Gastrocnemius medialis (tissue), 4 donors: Measurements from ENCODE around the gene UNC5B. TPM values are rescaled to one million over a fixed set of nuclear protein-coding genes. Genes with fewer than 3 reads are reported as not detected.

Experiments
- ATAC-seq, 2 donors: fragments of 150-250 bp; one replicate each; pipeline ENCODE4 v1.9.1; 2016
- DNase-seq, 2 donors: peaks; one replicate each; pipeline ENCODE4 v3.0.0-alpha.2; 2019
- H3K27ac ChIP-seq, 4 donors: fragments of 200-600 bp; sonication (generic); 1 replicate in 1 of 4; 2 replicates in 3 of 4; pipeline ENCODE4 v1.5.1; 2016 to 2018; ENCODE audit warnings: mild to moderate bottlenecking in 2 of 4, moderate library complexity in 1 of 4
- H3K27me3 ChIP-seq, 3 donors: fragments of 200-600 bp; sonication (generic) in 2 of 3; 1 replicate in 1 of 3; 2 replicates in 2 of 3; pipeline versions ENCODE4 v1.5.1 to v1.6.0; 2016 to 2019; ENCODE audit warnings: mild to moderate bottlenecking in 1 of 3, moderate library complexity in 1 of 3
- H3K36me3 ChIP-seq, 2 donors: fragments of 200-600 bp; sonication (generic) in 1 of 2; one replicate each; pipeline ENCODE4 v1.5.1; 2017 to 2018
- H3K4me1 ChIP-seq, 2 donors: fragments of 200-600 bp; sonication (generic) in 1 of 2; one replicate each; pipeline ENCODE4 v1.5.1; 2016 to 2017; ENCODE audit warnings: mild to moderate bottlenecking in 2 of 2
- H3K4me3 ChIP-seq, 4 donors: fragments of 200-600 bp; sonication (generic) in 3 of 4; 1 replicate in 1 of 4; 2 replicates in 3 of 4; pipeline ENCODE4 v1.5.1; 2016 to 2019; ENCODE audit warnings: mild to moderate bottlenecking in 2 of 4
- H3K9me3 ChIP-seq, 3 donors: fragments of 200-600 bp; sonication (generic) in 2 of 3; 1 replicate in 1 of 3; 2 replicates in 2 of 3; pipeline ENCODE4 v1.5.1; 2016 to 2019
- POLR2A ChIP-seq, 2 donors: fragments of 450-650 bp; IDR thresholded peaks; one replicate each; pipeline ENCODE4 v1.6.1; 2017; ENCODE audit warnings: antibody characterized with exemption in 2 of 2, mild to moderate bottlenecking in 2 of 2, moderate library complexity in 2 of 2
- in situ Hi-C, 4 donors: fragments of 200-750 bp; cut with MboI; loops; one replicate each; pipeline versions ENCODE4 v1.15.0 to v1.8.0; 2017; ENCODE audit warnings: low sequenced_read_pairs in 4 of 4
- intact Hi-C: fragments of 100-400 bp; cut with DNase I; formaldehyde crosslinking; loops from one replicate; pipeline ENCODE4 v1.15.1; 2023; ENCODE audit warnings: low total_unique reads
- total RNA-seq, 4 donors: library from RNA; depleted of rRNA; stranded (reverse); fragments of >200 nt; gene quantifications; one replicate each; pipeline versions ENCODE4 v1.1.0 to v1.2.3, GENCODE V29; 2016
- TF ChIP-seq, protein P1 (sequence below), 5 experiments: fragments of 450-650 bp in 3 of 5; fragments of 200-600 bp in 2 of 5; sonication (generic) in 2 of 5; IDR thresholded peaks in 4 of 5; conservative IDR thresholded peaks in 1 of 5; 1 replicate in 4 of 5; 2 replicates in 1 of 5; pipeline ENCODE4 v1.5.1; 2016 to 2019; ENCODE audit warnings: antibody characterized with exemption in 5 of 5, mild to moderate bottlenecking in 3 of 5, moderate library complexity in 3 of 5

UNC5B gene
- total RNA-seq, 4 donors from 2014 or later = 0.65 to 1.2 (median 0.90) TPM

DNA sequence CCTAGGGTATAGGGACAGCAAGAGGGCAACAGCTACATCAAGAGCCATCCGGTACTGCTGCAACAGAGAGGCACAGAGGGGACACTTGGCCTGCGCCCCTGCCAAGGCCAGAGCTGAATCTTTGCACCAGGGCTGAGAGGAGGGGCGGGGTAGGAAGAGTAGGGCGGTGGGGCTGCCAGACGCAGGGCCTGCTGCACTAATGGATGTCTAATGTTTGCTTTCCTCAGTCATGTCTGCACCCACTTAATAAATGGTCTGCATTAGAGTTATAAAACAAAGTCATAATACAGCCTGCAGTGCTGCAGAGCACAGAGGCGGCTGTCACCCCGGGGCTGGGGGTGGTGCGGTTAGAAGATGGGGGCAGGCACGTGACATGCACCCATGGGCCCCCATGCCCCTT is 64.5 kb downstream of the UNC5B start:
- TF ChIP-seq POLR2A (IDR thresholded peaks at IDR 0.05) = no peak
- TF ChIP-seq, protein P1, sequence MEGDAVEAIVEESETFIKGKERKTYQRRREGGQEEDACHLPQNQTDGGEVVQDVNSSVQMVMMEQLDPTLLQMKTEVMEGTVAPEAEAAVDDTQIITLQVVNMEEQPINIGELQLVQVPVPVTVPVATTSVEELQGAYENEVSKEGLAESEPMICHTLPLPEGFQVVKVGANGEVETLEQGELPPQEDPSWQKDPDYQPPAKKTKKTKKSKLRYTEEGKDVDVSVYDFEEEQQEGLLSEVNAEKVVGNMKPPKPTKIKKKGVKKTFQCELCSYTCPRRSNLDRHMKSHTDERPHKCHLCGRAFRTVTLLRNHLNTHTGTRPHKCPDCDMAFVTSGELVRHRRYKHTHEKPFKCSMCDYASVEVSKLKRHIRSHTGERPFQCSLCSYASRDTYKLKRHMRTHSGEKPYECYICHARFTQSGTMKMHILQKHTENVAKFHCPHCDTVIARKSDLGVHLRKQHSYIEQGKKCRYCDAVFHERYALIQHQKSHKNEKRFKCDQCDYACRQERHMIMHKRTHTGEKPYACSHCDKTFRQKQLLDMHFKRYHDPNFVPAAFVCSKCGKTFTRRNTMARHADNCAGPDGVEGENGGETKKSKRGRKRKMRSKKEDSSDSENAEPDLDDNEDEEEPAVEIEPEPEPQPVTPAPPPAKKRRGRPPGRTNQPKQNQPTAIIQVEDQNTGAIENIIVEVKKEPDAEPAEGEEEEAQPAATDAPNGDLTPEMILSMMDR (IDR thresholded peaks at IDR 0.05 in 4 of 5, conservative IDR thresholded peaks at IDR 0.05 in 1 of 5) = no peak
- Histone ChIP-seq H3K27ac (no peak overlapping the region), H3K9me3 (no peaks in the 10 kb centered on the region), H3K4me3 (no peak overlapping the region), H3K27me3 (no peaks in the 10 kb centered on the region), H3K36me3 (no peaks in the 10 kb centered on the region), H3K4me1 (no peaks in the 10 kb centered on the region)
- ATAC-seq (no peak), DNase-seq (no peak)
- intact Hi-C loops (no loop called here), in situ Hi-C loops (no loop called here)

DNA sequence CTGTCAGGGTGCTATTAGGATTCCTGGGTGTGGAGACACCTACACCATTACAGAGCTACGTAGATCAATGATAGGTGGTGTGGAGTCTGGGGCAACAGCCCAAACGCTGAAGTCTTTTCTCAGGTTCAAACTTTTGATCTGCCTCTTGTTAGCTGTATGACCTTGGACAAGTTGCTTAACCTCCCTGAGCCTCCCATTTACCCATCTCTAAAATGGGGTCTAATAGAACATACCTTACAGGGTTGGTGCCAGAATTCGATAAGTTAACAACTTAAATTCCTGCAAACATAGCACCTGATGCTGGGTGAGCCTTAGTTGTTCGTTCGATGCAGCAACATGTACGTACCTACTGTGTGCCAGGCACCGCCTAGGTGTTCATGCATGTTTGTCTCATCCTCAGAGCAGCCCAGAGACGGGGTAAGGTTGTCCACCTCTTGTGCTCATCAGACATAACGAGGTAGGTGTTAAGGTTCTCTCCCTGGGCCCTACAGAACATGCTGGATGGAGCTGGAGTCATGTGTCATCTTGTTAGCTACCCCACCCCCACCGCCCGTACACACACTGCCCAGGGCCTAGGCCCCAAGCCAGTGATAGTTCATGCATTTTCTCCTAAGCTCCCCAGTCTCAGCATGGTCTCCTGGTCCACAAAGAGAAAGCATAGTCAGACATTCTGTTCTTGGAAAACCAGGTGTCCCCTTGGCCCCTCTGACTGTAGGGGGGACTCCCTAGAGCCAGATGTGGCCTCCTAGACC is 65.7 kb downstream of the UNC5B start:
- ATAC-seq (no peak), DNase-seq (no peak)
- H3K9me3 ChIP-seq = no peaks in the 10 kb centered on the region
- in situ Hi-C loops (no loop called here), intact Hi-C loops (no loop called here)
- H3K4me3 ChIP-seq = no peak overlapping the region
- no peaks in the 10 kb centered on the region for H3K27me3 ChIP-seq
- no peaks in the 10 kb centered on the region for H3K4me1 ChIP-seq
- TF ChIP-seq, protein P1 (IDR thresholded peaks at IDR 0.05 in 4 of 5, conservative IDR thresholded peaks at IDR 0.05 in 1 of 5) = no peak
- no peak for TF ChIP-seq POLR2A (IDR thresholded peaks at IDR 0.05)
- no peaks in the 10 kb centered on the region for H3K36me3 ChIP-seq
- H3K27ac ChIP-seq = no peak overlapping the region

DNA sequence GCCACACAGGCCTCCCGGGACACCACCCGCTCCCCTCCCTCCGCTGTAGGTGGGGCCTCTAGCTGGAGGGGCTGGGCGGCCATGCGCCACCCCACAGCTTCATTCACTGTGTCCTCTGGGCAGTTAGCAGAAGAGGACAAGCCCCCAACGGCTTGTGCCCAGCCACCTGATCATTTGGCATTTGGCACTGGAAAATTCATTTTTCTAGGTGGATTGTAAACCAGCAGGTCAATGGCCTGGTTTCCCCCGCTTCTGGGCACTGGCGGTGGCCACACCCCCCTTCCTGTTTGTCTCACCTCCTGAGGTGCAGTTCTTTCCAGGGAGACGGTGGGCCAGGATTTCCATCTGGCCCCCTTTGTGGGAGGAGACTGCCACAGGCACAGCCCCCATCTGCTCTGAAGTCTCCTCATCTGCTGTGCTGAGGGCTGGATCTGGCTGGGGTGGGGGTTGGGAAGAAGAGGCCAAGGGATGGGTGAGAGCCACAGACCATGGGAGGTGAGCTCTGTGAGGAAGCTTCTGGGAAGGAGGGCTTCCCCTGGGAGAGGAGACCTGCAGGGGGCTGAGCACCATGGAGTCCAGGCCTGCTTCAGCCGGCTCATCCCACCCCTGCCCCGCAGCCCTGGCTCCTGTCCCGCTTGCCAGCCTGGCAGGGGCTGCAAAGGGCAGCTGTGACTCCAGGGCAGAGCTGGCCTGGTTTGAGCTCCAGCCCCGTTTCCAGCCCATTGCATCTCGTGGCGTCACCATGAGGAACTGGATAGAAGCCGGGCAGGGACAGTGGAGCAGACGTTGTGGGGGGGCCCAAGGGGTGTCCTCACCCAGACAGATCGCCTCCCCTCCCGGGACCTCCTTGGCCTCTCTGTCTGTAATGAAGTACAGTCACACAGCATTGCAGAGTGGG is 66.6 kb downstream of the UNC5B start:
- TF ChIP-seq, protein P1 (IDR thresholded peaks at IDR 0.05 in 4 of 5, conservative IDR thresholded peaks at IDR 0.05 in 1 of 5) = no peak
- TF ChIP-seq POLR2A (IDR thresholded peaks at IDR 0.05) = no peak
- DNase-seq (no peak), ATAC-seq (no peak)
- intact Hi-C loops = no loop called here
- H3K4me3 ChIP-seq = no peak overlapping the region
- H3K36me3 ChIP-seq = no peaks in the 10 kb centered on the region
- H3K27ac ChIP-seq = no peak overlapping the region
- in situ Hi-C loops = no loop called here
- H3K4me1 ChIP-seq = no peaks in the 10 kb centered on the region
- no peaks in the 10 kb centered on the region for H3K9me3 ChIP-seq
- H3K27me3 ChIP-seq = no peaks in the 10 kb centered on the region

DNA sequence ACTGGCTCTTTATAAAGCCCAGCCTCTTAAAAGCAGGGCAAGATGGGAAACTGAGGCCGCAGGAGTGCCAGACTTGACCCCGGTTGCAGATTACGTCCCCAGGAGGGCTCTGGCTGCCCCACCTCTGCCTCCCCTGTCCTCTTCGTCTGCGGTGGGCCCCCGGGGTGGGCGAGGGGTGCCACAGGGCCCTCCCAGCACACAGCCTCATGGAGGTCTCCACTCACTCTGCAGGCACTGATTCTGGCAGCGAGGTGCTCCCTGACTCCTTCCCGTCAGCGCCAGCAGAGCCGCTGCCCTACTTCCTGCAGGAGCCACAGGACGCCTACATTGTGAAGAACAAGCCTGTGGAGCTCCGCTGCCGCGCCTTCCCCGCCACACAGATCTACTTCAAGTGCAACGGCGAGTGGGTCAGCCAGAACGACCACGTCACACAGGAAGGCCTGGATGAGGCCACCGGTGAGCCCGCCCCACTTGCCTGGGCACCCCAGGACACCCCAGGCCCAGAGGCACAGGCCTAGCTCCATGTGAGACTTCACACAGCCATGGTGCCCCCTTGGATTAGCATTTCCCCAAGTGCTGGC is 67.3 kb downstream of the UNC5B start:
- no peak overlapping the region for H3K4me3 ChIP-seq
- H3K4me1 ChIP-seq = no peaks in the 10 kb centered on the region
- in situ Hi-C loops (loop anchor here in 3 of 4 donors (10.0 kb wide), 3 partner anchors 75 to 355 kb away; no protein-coding TSS in a partner anchor), intact Hi-C loops (no loop called here)
- H3K36me3 ChIP-seq = no peaks in the 10 kb centered on the region
- DNase-seq (no peak), ATAC-seq (no peak)
- H3K27me3 ChIP-seq = no peaks in the 10 kb centered on the region
- no peak overlapping the region for H3K27ac ChIP-seq
- no peak for TF ChIP-seq POLR2A (IDR thresholded peaks at IDR 0.05)
- TF ChIP-seq, protein P1 (IDR thresholded peaks at IDR 0.05 in 4 of 5, conservative IDR thresholded peaks at IDR 0.05 in 1 of 5) = no peak
- H3K9me3 ChIP-seq = no peaks in the 10 kb centered on the region
